HUES48 (cell line): ENCODE data around the gene SPOCK1.

Source experiments
- H3K27ac ChIP-seq: one replicate; pipeline ENCODE4 v1.7.0; 2013; ENCODE audit warnings: low read depth, low read length, inconsistent platforms
- H3K27me3 ChIP-seq: 2 replicates; pipeline ENCODE4 v1.6.1; 2013; ENCODE audit warnings: mild to moderate bottlenecking, low read length; ENCODE audit not compliant: control insufficient read depth, insufficient read depth
- H3K36me3 ChIP-seq: 2 replicates; pipeline ENCODE4 v1.6.1; 2013; ENCODE audit warnings: low read length; ENCODE audit not compliant: control insufficient read depth, insufficient read depth
- H3K4me1 ChIP-seq: 2 replicates; pipeline ENCODE4 v1.6.1; 2013; ENCODE audit warnings: mild to moderate bottlenecking, low read length; ENCODE audit not compliant: control insufficient read depth, insufficient read depth
- H3K4me3 ChIP-seq: 2 replicates; pipeline ENCODE4 v1.5.1; 2013; ENCODE audit warnings: mild to moderate bottlenecking, low read depth, low read length
- H3K9ac ChIP-seq: 2 replicates; pipeline ENCODE4 v1.6.1; 2013; ENCODE audit warnings: mild to moderate bottlenecking, low read depth, low read length, moderate library complexity
- H3K9me3 ChIP-seq: 2 replicates; pipeline ENCODE4 v1.6.1; 2013; ENCODE audit warnings: low read length; ENCODE audit not compliant: control insufficient read depth, insufficient read depth

The SPOCK1 gene

GRCh38 chr5:137072361-137073115 is 426.6 kb downstream of the SPOCK1 start:
- Histone ChIP-seq H3K36me3 (no peaks in the 10 kb centered on the region), H3K27ac (no peak overlapping the region), H3K4me3 (no peak overlapping the region), H3K9ac (no peak overlapping the region), H3K27me3 (no peaks in the 10 kb centered on the region), H3K4me1 (peaks cover 7% of the 10 kb centered on the region; the same call in 1 of the 2 replicates), H3K9me3 (no peaks in the 10 kb centered on the region)

GRCh38 chr5:137071931-137072330 is 427.2 kb downstream of the SPOCK1 start:
- no peaks in the 10 kb centered on the region for H3K27me3 ChIP-seq
- H3K4me1 ChIP-seq = peaks cover 10% of the 10 kb centered on the region; the same call in 1 of the 2 replicates
- H3K4me3 ChIP-seq = no peak overlapping the region
- H3K27ac ChIP-seq = no peak overlapping the region
- no peak overlapping the region for H3K9ac ChIP-seq
- H3K36me3 ChIP-seq = no peaks in the 10 kb centered on the region
- H3K9me3 ChIP-seq = no peaks in the 10 kb centered on the region

- no peaks in the 10 kb centered on the region for H3K9me3 ChIP-seq
- H3K4me1 ChIP-seq = peaks cover 10% of the 10 kb centered on the region; the same call in 1 of the 2 replicates
- H3K27ac ChIP-seq = no peak overlapping the region
- no peak overlapping the region for H3K9ac ChIP-seq
- H3K4me3 ChIP-seq = no peak overlapping the region
- no peaks in the 10 kb centered on the region for H3K36me3 ChIP-seq
- H3K27me3 ChIP-seq = no peaks in the 10 kb centered on the region
Measured at GRCh38 chr5:137071526-137071925, 427.6 kb downstream of the SPOCK1 start.

GRCh38 chr5:137070521-137070920 is 428.6 kb downstream of the SPOCK1 start:
- Histone ChIP-seq H3K27ac (no peak overlapping the region), H3K4me1 (peaks cover 10% of the 10 kb centered on the region; the same call in 1 of the 2 replicates), H3K9ac (no peak overlapping the region), H3K9me3 (no peaks in the 10 kb centered on the region), H3K4me3 (no peak overlapping the region), H3K27me3 (no peaks in the 10 kb centered on the region), H3K36me3 (no peaks in the 10 kb centered on the region)

GRCh38 chr5:137069358-137069757 is 429.8 kb downstream of the SPOCK1 start:
- Histone ChIP-seq H3K27ac (no peak overlapping the region), H3K36me3 (no peaks in the 10 kb centered on the region), H3K4me3 (no peak overlapping the region), H3K9me3 (no peaks in the 10 kb centered on the region), H3K4me1 (peaks cover 10% of the 10 kb centered on the region; the same call in 1 of the 2 replicates), H3K9ac (no peak overlapping the region), H3K27me3 (no peaks in the 10 kb centered on the region)

- H3K4me1 ChIP-seq = no peaks in the 10 kb centered on the region
- no peak overlapping the region for H3K4me3 ChIP-seq
- no peaks in the 10 kb centered on the region for H3K36me3 ChIP-seq
- no peaks in the 10 kb centered on the region for H3K27me3 ChIP-seq
- H3K9me3 ChIP-seq = no peaks in the 10 kb centered on the region
- H3K9ac ChIP-seq = no peak overlapping the region
- H3K27ac ChIP-seq = no peak overlapping the region
Measured at GRCh38 chr5:137061382-137061781, 437.7 kb downstream of the SPOCK1 start.

- Histone ChIP-seq H3K4me3 (no peak overlapping the region), H3K9me3 (no peaks in the 10 kb centered on the region), H3K27ac (no peak overlapping the region), H3K27me3 (no peaks in the 10 kb centered on the region), H3K9ac (no peak overlapping the region), H3K36me3 (no peaks in the 10 kb centered on the region), H3K4me1 (no peaks in the 10 kb centered on the region)
Measured at GRCh38 chr5:137058089-137058488, 441.0 kb downstream of the SPOCK1 start.

- H3K27ac ChIP-seq = no peak overlapping the region
Measured at GRCh38 chr5:137056676-137057075, 442.4 kb downstream of the SPOCK1 start.

GRCh38 chr5:137055271-137055872 is 443.8 kb downstream of the SPOCK1 start:
- Histone ChIP-seq H3K9ac (no peak overlapping the region), H3K27ac (no peak overlapping the region)

More at GRCh38 chr5:137056676-137057075, 442.4 kb downstream of the SPOCK1 start:
- Histone ChIP-seq H3K9me3 (no peaks in the 10 kb centered on the region), H3K4me3 (no peak overlapping the region), H3K4me1 (no peaks in the 10 kb centered on the region), H3K36me3 (no peaks in the 10 kb centered on the region), H3K27me3 (no peaks in the 10 kb centered on the region), H3K9ac (no peak overlapping the region)

GRCh38 chr5:137054792-137055191 is 444.3 kb downstream of the SPOCK1 start:
- H3K4me3 ChIP-seq = no peak overlapping the region
- no peak overlapping the region for H3K27ac ChIP-seq
- no peak overlapping the region for H3K9ac ChIP-seq
- H3K36me3 ChIP-seq = no peaks in the 10 kb centered on the region
- no peaks in the 10 kb centered on the region for H3K9me3 ChIP-seq
- H3K4me1 ChIP-seq = no peaks in the 10 kb centered on the region
- no peaks in the 10 kb centered on the region for H3K27me3 ChIP-seq

More at GRCh38 chr5:137055271-137055872, 443.8 kb downstream of the SPOCK1 start:
- Histone ChIP-seq H3K36me3 (no peaks in the 10 kb centered on the region), H3K9me3 (no peaks in the 10 kb centered on the region), H3K4me1 (no peaks in the 10 kb centered on the region), H3K27me3 (no peaks in the 10 kb centered on the region), H3K4me3 (no peak overlapping the region)

GRCh38 chr5:137054335-137054734 is 444.8 kb downstream of the SPOCK1 start:
- H3K9me3 ChIP-seq = no peaks in the 10 kb centered on the region
- H3K4me1 ChIP-seq = no peaks in the 10 kb centered on the region
- no peak overlapping the region for H3K27ac ChIP-seq
- no peaks in the 10 kb centered on the region for H3K36me3 ChIP-seq
- H3K27me3 ChIP-seq = no peaks in the 10 kb centered on the region
- no peak overlapping the region for H3K4me3 ChIP-seq
- H3K9ac ChIP-seq = no peak overlapping the region
